H1 (cell line): ENCODE data around the gene CA5A. TPM values are rescaled to one million over a fixed set of nuclear protein-coding genes. Genes with fewer than 3 reads are reported as not detected.

Source experiments
- CTCF ChIA-PET: fragments of 300-600 bp; sonication (Branson Sonifier 250); formaldehyde crosslinking; loops from one replicate; lab custom pipeline; 2021; ENCODE audit not compliant: partially characterized antibody; lab: Charles Lee
- POLR2A ChIA-PET: fragments of 300-600 bp; sonication (Branson Sonifier 250); formaldehyde crosslinking; loops from one replicate; lab custom pipeline; 2021; ENCODE audit warnings: inconsistent platforms; ENCODE audit not compliant: partially characterized antibody; lab: Charles Lee
- DNase-seq, 2 experiments: peaks; one replicate each; pipeline versions ENCODE4 v3.0.0 to v3.0.0-alpha.2; 2010 to 2022; ENCODE audit warnings: low spot score in 2 of 2, low read depth in 1 of 2, mixed read lengths in 1 of 2
- FAIRE-seq: peaks from 2 replicates; lab custom pipeline; 2011; peaks lifted over from hg19 to GRCh38; lab: Jason Lieb, UNC
- H2AFZ ChIP-seq: 2 replicates; pipeline ENCODE4 v1.8.1; 2012; ENCODE audit warnings: low read length, inconsistent platforms
- H2AK5ac ChIP-seq: 2 replicates; pipeline ENCODE4 v1.6.1; 2013; ENCODE audit warnings: low read depth, low read length
- H2BK120ac ChIP-seq: replicated peaks from 2 replicates; pipeline ENCODE3; 2013; ENCODE audit warnings: low read depth, low read length, inconsistent platforms
- H2BK12ac ChIP-seq: 2 replicates; pipeline ENCODE4 v1.6.1; 2013; ENCODE audit warnings: low read depth, low read length
- H2BK15ac ChIP-seq: 2 replicates; pipeline ENCODE4 v1.6.1; 2013; ENCODE audit warnings: low read length
- H2BK20ac ChIP-seq: 2 replicates; pipeline ENCODE4 v1.6.1; 2013; ENCODE audit warnings: low read length
- H2BK5ac ChIP-seq: 2 replicates; pipeline ENCODE4 v1.6.1; 2013; ENCODE audit warnings: low read depth, low read length
- H3K14ac ChIP-seq: 2 replicates; pipeline ENCODE4 v1.6.1; 2013; ENCODE audit warnings: inconsistent platforms; ENCODE audit not compliant: insufficient read length
- H3K18ac ChIP-seq: 2 replicates; pipeline ENCODE4 v1.6.1; 2013; ENCODE audit warnings: low read length; ENCODE audit errors: extremely low read depth
- H3K23ac ChIP-seq: 2 replicates; pipeline ENCODE4 v1.6.1; 2013; ENCODE audit warnings: inconsistent platforms; ENCODE audit not compliant: insufficient read length
- H3K23me2 ChIP-seq: 2 replicates; pipeline ENCODE4 v1.6.1; 2013; ENCODE audit warnings: low read depth, low read length
- H3K27ac ChIP-seq: 2 replicates; pipeline ENCODE4 v1.6.1; 2011; ENCODE audit warnings: low read depth, low read length, inconsistent platforms
- H3K27me3 ChIP-seq, 4 experiments: replicated peaks in 1 of 4; 1 replicate in 1 of 4; 2 replicates in 3 of 4; pipeline versions ENCODE4 v1.6.1 to v1.8.1; 2011 to 2013; ENCODE audit warnings: low read length in 3 of 4, mild to moderate bottlenecking in 3 of 4, inconsistent platforms in 2 of 4, mixed read lengths in 2 of 4, moderate library complexity in 1 of 4; ENCODE audit not compliant: control insufficient read depth in 3 of 4, insufficient read depth in 3 of 4; ENCODE audit errors: extremely low read depth in 1 of 4
- H3K36me3 ChIP-seq, 4 experiments: 2 replicates each; pipeline versions ENCODE4 v1.6.1 to v1.8.1; 2011 to 2013; ENCODE audit warnings: mild to moderate bottlenecking in 4 of 4, low read length in 3 of 4, moderate library complexity in 2 of 4, control low read depth in 1 of 4, inconsistent platforms in 1 of 4; ENCODE audit not compliant: insufficient read depth in 4 of 4, control insufficient read depth in 2 of 4
- H3K4ac ChIP-seq: replicated peaks from 2 replicates; pipeline ENCODE3; 2013; ENCODE audit warnings: low read length, low read depth, mixed read lengths, inconsistent platforms; ENCODE audit not compliant: insufficient read length
- H3K4me1 ChIP-seq, 4 experiments: replicated peaks in 1 of 4; 1 replicate in 1 of 4; 2 replicates in 3 of 4; pipeline versions ENCODE4 v1.6.1 to v1.8.1; 2011 to 2013; ENCODE audit warnings: low read length in 3 of 4, inconsistent platforms in 2 of 4, mixed read lengths in 1 of 4; ENCODE audit not compliant: insufficient read depth in 4 of 4, control insufficient read depth in 3 of 4
- H3K4me2 ChIP-seq, 2 experiments: 2 replicates each; pipeline versions ENCODE4 v1.6.1 to v1.8.1; 2011 to 2013; ENCODE audit warnings: low read depth in 2 of 2, low read length in 2 of 2, control low read depth in 1 of 2, inconsistent platforms in 1 of 2, mild to moderate bottlenecking in 1 of 2; ENCODE audit not compliant: insufficient read depth in 1 of 2
- H3K4me3 ChIP-seq, 4 experiments: fragments of 200-600, 300-600 bp in 1 of 4; sonication (generic), shearing (Covaris generic), sonication (Bioruptor Twin) in 1 of 4; 2 replicates each; pipeline versions ENCODE4 v1.5.1 to v1.8.1; 2011 to 2016; ENCODE audit warnings: low read length in 4 of 4, low read depth in 3 of 4, control low read depth in 2 of 4, inconsistent platforms in 2 of 4, mild to moderate bottlenecking in 2 of 4, mixed read lengths in 1 of 4, moderate library complexity in 1 of 4; ENCODE audit not compliant: insufficient read depth in 2 of 4; ENCODE audit errors: extremely low read depth in 1 of 4
- H3K56ac ChIP-seq: replicated peaks from 2 replicates; pipeline ENCODE3; 2013; ENCODE audit warnings: low read depth, mild to moderate bottlenecking, mixed read lengths, low read length, inconsistent platforms; ENCODE audit not compliant: insufficient read length
- H3K79me1 ChIP-seq: 2 replicates; pipeline ENCODE4 v1.6.1; 2013; ENCODE audit warnings: low read depth, low read length, control low read depth
- H3K79me2 ChIP-seq, 2 experiments: 2 replicates each; pipeline versions ENCODE4 v1.6.1 to v1.8.1; 2012 to 2013; ENCODE audit warnings: low read length in 2 of 2, mild to moderate bottlenecking in 2 of 2, inconsistent platforms in 1 of 2; ENCODE audit not compliant: insufficient read depth in 2 of 2, control insufficient read depth in 1 of 2
- H3K9ac ChIP-seq, 4 experiments: replicated peaks in 1 of 4; 1 replicate in 1 of 4; 2 replicates in 3 of 4; pipeline versions ENCODE4 v1.6.1 to v1.8.1; 2011 to 2013; ENCODE audit warnings: low read depth in 3 of 4, low read length in 3 of 4, control low read depth in 2 of 4, mild to moderate bottlenecking in 2 of 4, moderate library complexity in 2 of 4, inconsistent platforms in 1 of 4; ENCODE audit errors: extremely low read depth in 1 of 4
- H3K9me3 ChIP-seq, 2 experiments: 2 replicates each; pipeline versions ENCODE4 v1.6.1 to v1.8.1; 2012 to 2013; ENCODE audit warnings: mild to moderate bottlenecking in 2 of 2, moderate library complexity in 2 of 2, control low read depth in 1 of 2, inconsistent platforms in 1 of 2, low read depth in 1 of 2, low read length in 1 of 2, mixed read lengths in 1 of 2; ENCODE audit not compliant: insufficient read depth in 2 of 2
- H4K20me1 ChIP-seq, 2 experiments: replicated peaks in 1 of 2; 2 replicates each; pipeline versions ENCODE3 to v1.8.1; 2011 to 2013; ENCODE audit warnings: inconsistent platforms in 2 of 2, low read length in 2 of 2, mild to moderate bottlenecking in 1 of 2; ENCODE audit not compliant: insufficient read depth in 2 of 2, control insufficient read depth in 1 of 2
- H4K5ac ChIP-seq: 2 replicates; pipeline ENCODE4 v1.6.1; 2013; ENCODE audit warnings: low read length, low read depth, mixed read lengths, inconsistent platforms; ENCODE audit not compliant: insufficient read length
- H4K8ac ChIP-seq: 2 replicates; pipeline ENCODE4 v1.8.0; 2013; ENCODE audit warnings: mild to moderate bottlenecking, moderate library complexity, low read length, inconsistent platforms; ENCODE audit not compliant: insufficient read depth; ENCODE audit errors: extremely low read depth
- H4K91ac ChIP-seq: replicated peaks from 2 replicates; pipeline ENCODE3; 2013; ENCODE audit warnings: low read length, mixed read lengths, inconsistent platforms; ENCODE audit not compliant: insufficient read length
- CBX5 ChIP-seq: fragments of 300-800, 300-1000 bp; sonication (generic); IDR thresholded peaks from 2 replicates; pipeline ENCODE4 v1.7.1; 2016; ENCODE audit warnings: antibody characterized with exemption, low read length, low read depth
- CEBPB ChIP-seq: IDR thresholded peaks from 2 replicates; pipeline ENCODE4 v1.6.1; 2012; ENCODE audit warnings: low read depth, low read length
- CTCF ChIP-seq, 3 experiments: IDR thresholded peaks; 1 replicate in 2 of 3; 2 replicates in 1 of 3; pipeline versions ENCODE4 v1.5.1 to v1.6.1; 2011; ENCODE audit warnings: low read length in 3 of 3, mild to moderate bottlenecking in 3 of 3, inconsistent platforms in 2 of 3, low read depth in 1 of 3, moderate library complexity in 1 of 3; ENCODE audit not compliant: insufficient read depth in 1 of 3; ENCODE audit errors: control extremely low read depth in 1 of 3
- JUND ChIP-seq: IDR thresholded peaks from 2 replicates; pipeline ENCODE4 v1.6.1; 2011; ENCODE audit warnings: mild to moderate bottlenecking, improper control_type of control experiment, low read length
- MAX ChIP-seq: IDR thresholded peaks from 2 replicates; pipeline ENCODE4 v1.6.1; 2012; ENCODE audit warnings: inconsistent platforms
- POLR2AphosphoS5 ChIP-seq: IDR thresholded peaks from 2 replicates; pipeline ENCODE4 v1.6.1; 2011; ENCODE audit warnings: low read depth, low read length
- RXRA ChIP-seq: IDR thresholded peaks from 2 replicates; pipeline ENCODE4 v1.6.1; 2011; ENCODE audit warnings: low read depth, mild to moderate bottlenecking, low read length, moderate library complexity; ENCODE audit not compliant: insufficient read depth
- ZNF274 ChIP-seq: IDR thresholded peaks from 2 replicates; pipeline ENCODE4 v1.7.0; 2012; ENCODE audit warnings: low read length, borderline replicate concordance; ENCODE audit errors: extremely low read depth
- WGBS, 2 experiments: shearing (Covaris generic) in 1 of 2; methylation state at CpG; one replicate each; pipeline versions ENCODE4 v1.1.6 to v1.1.7; 2013 to 2015; ENCODE audit warnings: low lambda C conversion rate in 2 of 2, mixed read lengths in 2 of 2, inconsistent platforms in 1 of 2, low coverage in 1 of 2, missing lambda C conversion rate in 1 of 2; ENCODE audit not compliant: insufficient replicate concordance in 2 of 2, insufficient coverage in 1 of 2, insufficient read length in 1 of 2; ENCODE audit errors: extremely low coverage in 1 of 2, missing lambda C conversion rate in 1 of 2; 5-methylcytosine and 5-hydroxymethylcytosine counted together
- polyA plus RNA-seq, 7 experiments: library from polyadenylated mRNA; depleted of rRNA in 3 of 7; stranded (reverse) in 5 of 7; unstranded in 2 of 7; fragments of >200 nt in 5 of 7; fragments of 200-250 nt in 2 of 7; gene quantifications; 1 replicate in 5 of 7; 2 replicates in 1 of 7; 4 replicates in 1 of 7; pipeline versions ENCODE4 v1.2.1 to v1.2.3, GENCODE V29; 2011 to 2013; ENCODE audit warnings: missing spikeins in 2 of 7, mixed read lengths in 2 of 7
- total RNA-seq: library from RNA; stranded (reverse); fragmentation: NEBNext Ultra II Directional; extraction: Animal tissue kit (Norgen Biotek cat#: 25700); gene quantifications from 2 replicates; pipeline ENCODE4 v1.2.1, GENCODE V29; 2021

CA5A gene
- total and polyA plus RNA-seq, 2 of the 8 experiments (the other 6 are each of a cell fraction or from before 2014, with no cell fraction given), result not detected

- WGBS, 2 experiments, result 10% methylated on average over 24 of the region's 24 CpGs; no CpG with 5 or more reads in 1 of the 2 experiments
- Histone ChIP-seq H4K5ac (peak overlapping the region; percentile 55), H3K56ac (no peak overlapping the region), H2BK20ac (peak overlapping the region; percentile 90; the same call in 1 of the 2 replicates), H3K27ac (no peak overlapping the region; the same call in 1 of the 2 replicates), H3K9me3 (peaks cover 0 to 6% of the 10 kb centered on the region in 2 experiments; a peak in 2 of 4 replicates), H3K23ac (no peak overlapping the region), H2BK5ac (peak overlapping the region; percentile 79), H3K4me1 (peaks cover 14 to 35% (median 22%) of the 10 kb centered on the region in 4 experiments), H3K14ac (no peak overlapping the region), H3K23me2 (peaks cover 6% of the 10 kb centered on the region), H2AK5ac (no peak overlapping the region; the same call in 1 of the 2 replicates), H3K79me1 (no peaks in the 10 kb centered on the region), H4K8ac (no peak overlapping the region), H3K4ac (no peak overlapping the region), H2AFZ (no peak overlapping the region), H4K91ac (peak overlapping the region; percentile 61), H3K27me3 (no peaks in the 10 kb centered on the region; a peak in 2 of 7 replicates), H2BK12ac (peak overlapping the region; percentile 85; the same call in 1 of the 2 replicates), H3K4me3 (peak overlapping the region; percentile 5 to 44 (median 30); a peak in 7 of 8 replicates), H2BK15ac (no peak overlapping the region; the same call in 1 of the 2 replicates), H3K18ac (peak overlapping the region; percentile 89), H3K9ac (peak overlapping the region in 1 of 4 experiments; percentile 34; a peak in 4 of 7 replicates), H3K79me2 (no peaks in the 10 kb centered on the region), H3K4me2 (peak overlapping the region; percentile 79 to 92), H2BK120ac (peak overlapping the region; percentile 61), H4K20me1 (no peaks in the 10 kb centered on the region), H3K36me3 (no peaks in the 10 kb centered on the region)
- FAIRE-seq (no peak), DNase-seq (peak in 1 of 2 experiments; percentile 69)
- CTCF ChIA-PET, result interaction anchor here (0.6 to 2.7 kb wide), 13 partner anchors 15 to 98 kb away, joined by 3 to 30 read pairs (median 4); no protein-coding TSS in a partner anchor
- POLR2A ChIA-PET, result interaction anchor here (1.0 to 22.5 kb wide), 11 partner anchors 8 to 96 kb away, joined by 3 to 507 read pairs (median 3); no protein-coding TSS in a partner anchor
- TF ChIP-seq ZNF274 (no peak), RXRA (no peak), MAX (0 out of 2 replicates have a peak, but pooled peaks have one; percentile 15), JUND (peak; percentile 55; the same call in 1 of the 2 replicates), CEBPB (no peak; the same call in 1 of the 2 replicates), POLR2AphosphoS5 (no peak), CTCF (IDR thresholded peaks at IDR 0.05; ENCODE audit: control extremely low read depth in 1 of 3, insufficient read depth in 1 of 3, low read depth in 1 of 3, low read length in 3 of 3) (no peak), CBX5 (no peak)
Observed at GRCh38 chr16:87874639-87875427, 61.5 kb downstream of the CA5A start.
